ENCODE measurements around the gene ADNP.

- TF ChIP-seq POLR2A (IDR thresholded peaks at IDR 0.05) = no peak
- no peak for TF ChIP-seq CTCF (IDR thresholded peaks at IDR 0.05)
Observed at GRCh38 chr20:50926530-50926929, 4.7 kb downstream of the ADNP start.

Measured in esophagus squamous epithelium (tissue), 4 donors.